ENCODE data around the gene NLRP5. TPM values are rescaled to one million over a fixed set of nuclear protein-coding genes. Genes with fewer than 3 reads are reported as not detected.

Gene NLRP5
- total RNA-seq, 1 donor from 2014 or later, result not detected

DNA sequence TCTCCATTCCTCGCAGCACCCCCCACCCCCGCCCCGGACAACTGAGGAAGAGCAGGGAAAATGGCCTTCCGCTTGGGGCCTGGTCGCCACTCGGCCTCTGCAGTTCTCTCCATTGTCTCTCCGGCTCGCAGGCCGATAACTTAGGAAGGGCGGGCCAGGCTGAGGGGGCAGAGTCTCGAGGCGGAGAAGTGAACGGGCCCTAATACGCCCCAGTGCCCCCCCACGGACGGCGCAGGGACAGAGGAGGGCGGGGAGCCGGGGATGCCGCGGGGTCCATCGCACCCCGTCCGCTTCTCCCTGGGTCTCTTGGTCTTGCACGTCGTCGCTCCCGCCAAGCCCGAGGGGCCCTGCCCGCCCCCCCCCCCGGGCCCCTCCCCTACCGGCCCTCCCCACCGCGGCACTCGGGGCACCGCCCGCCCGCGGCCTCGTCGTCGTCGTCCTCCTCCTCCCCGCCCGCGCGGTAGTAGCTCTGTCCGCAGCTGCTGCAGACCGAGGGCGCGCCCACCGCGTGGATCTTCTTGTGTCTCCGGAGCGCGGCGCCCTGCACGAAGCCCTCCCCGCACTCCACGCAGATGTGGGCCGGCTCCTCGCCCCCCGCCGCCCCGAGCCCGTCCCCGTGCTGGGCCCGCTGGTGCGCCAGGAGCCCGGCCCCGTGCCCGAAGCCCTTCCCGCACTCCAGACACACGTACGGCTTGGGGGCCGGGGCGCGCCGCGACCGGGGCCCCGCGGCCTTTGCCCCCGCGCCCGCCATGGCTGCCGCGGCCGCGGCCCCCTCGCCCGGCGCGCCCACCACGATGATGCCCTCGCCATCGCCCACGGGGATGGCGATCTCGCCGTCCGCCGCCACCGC lies 101.3 kb downstream of the NLRP5 start:
- Mint-ChIP-seq H3K9me3 (ENCODE audit: unreplicated experiment) (peaks cover 5% of the 10 kb centered on the region), H3K27ac (ENCODE audit: unreplicated experiment) (no peak overlapping the region)
- DNase-seq, result no peak

DNA sequence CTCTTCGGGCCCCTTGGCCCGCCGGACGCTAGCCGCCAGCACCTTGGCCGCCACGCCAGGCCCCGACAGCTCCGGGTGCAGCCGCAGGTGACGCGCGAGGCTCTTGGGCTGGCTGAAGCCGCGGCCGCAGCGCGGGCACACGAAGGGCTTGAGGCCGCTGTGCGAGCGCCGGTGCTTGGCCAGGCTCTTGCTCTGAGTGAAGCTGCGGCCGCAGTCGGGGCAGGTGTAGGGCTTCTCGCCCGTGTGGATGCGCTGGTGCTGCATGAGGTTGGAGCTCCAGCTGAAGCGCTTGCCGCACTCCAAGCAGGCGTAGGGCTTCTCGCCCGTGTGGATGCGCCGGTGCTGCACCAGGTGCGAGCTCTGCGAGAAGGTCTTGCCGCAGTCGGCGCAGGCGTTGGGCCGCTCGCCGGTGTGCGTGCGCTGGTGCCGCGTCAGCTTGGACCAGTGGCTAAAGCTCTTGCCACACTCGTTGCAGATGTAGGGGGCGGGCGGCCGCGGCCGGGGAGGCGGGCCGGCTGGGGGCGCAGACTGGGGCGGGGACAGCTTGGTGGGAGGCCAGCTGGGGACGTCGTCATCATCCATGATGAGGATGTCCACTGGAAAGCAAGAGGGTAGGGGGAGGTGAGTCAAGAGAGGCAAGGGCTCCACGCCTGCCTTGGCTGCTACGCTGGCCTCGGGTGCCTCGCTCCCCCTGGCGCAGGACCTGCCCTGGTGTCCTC lies 102.1 kb downstream of the NLRP5 start:
- Mint-ChIP-seq H3K4me1 (ENCODE audit: low read depth, unreplicated experiment) (peaks cover 17% of the 10 kb centered on the region), H3K27me3 (ENCODE audit: unreplicated experiment) (peaks cover 6% of the 10 kb centered on the region), H3K9me3 (ENCODE audit: unreplicated experiment) (peaks cover 6% of the 10 kb centered on the region), H3K27ac (ENCODE audit: unreplicated experiment) (no peak overlapping the region), H3K36me3 (ENCODE audit: unreplicated experiment) (peaks cover 13% of the 10 kb centered on the region), H3K4me3 (ENCODE audit: unreplicated experiment) (no peak overlapping the region)
- TF ChIP-seq CTCF (IDR thresholded peaks at IDR 0.05; ENCODE audit: partially characterized antibody, unreplicated experiment), result no peak
- DNase-seq, result no peak

More for the DNA sequence above, 101.3 kb downstream of the NLRP5 start:
- no peak overlapping the region for H3K4me3 Mint-ChIP-seq (ENCODE audit: unreplicated experiment)
- no peak for TF ChIP-seq CTCF (IDR thresholded peaks at IDR 0.05; ENCODE audit: partially characterized antibody, unreplicated experiment)
- H3K27me3 Mint-ChIP-seq (ENCODE audit: unreplicated experiment), result peaks cover 4% of the 10 kb centered on the region
- H3K4me1 Mint-ChIP-seq (ENCODE audit: low read depth, unreplicated experiment), result peaks cover 17% of the 10 kb centered on the region
- peaks cover 5% of the 10 kb centered on the region for H3K36me3 Mint-ChIP-seq (ENCODE audit: unreplicated experiment)

GRCh38 chr19:56089344-56089743 lies 102.8 kb downstream of the NLRP5 start:
- Mint-ChIP-seq H3K27me3 (ENCODE audit: unreplicated experiment) (peaks cover 9% of the 10 kb centered on the region), H3K9me3 (ENCODE audit: unreplicated experiment) (peaks cover 6% of the 10 kb centered on the region), H3K4me3 (ENCODE audit: unreplicated experiment) (no peak overlapping the region), H3K36me3 (ENCODE audit: unreplicated experiment) (peaks cover 19% of the 10 kb centered on the region), H3K27ac (ENCODE audit: unreplicated experiment) (peak overlapping the region; percentile 8), H3K4me1 (ENCODE audit: low read depth, unreplicated experiment) (peaks cover 18% of the 10 kb centered on the region)
- DNase-seq, result no peak
- no peak for TF ChIP-seq CTCF (IDR thresholded peaks at IDR 0.05; ENCODE audit: partially characterized antibody, unreplicated experiment)

- TF ChIP-seq CTCF (IDR thresholded peaks at IDR 0.05; ENCODE audit: partially characterized antibody, unreplicated experiment), result no peak
- Mint-ChIP-seq H3K27ac (ENCODE audit: unreplicated experiment) (peak overlapping the region; percentile 14), H3K9me3 (ENCODE audit: unreplicated experiment) (peaks cover 4% of the 10 kb centered on the region), H3K4me1 (ENCODE audit: low read depth, unreplicated experiment) (peaks cover 15% of the 10 kb centered on the region), H3K27me3 (ENCODE audit: unreplicated experiment) (peaks cover 9% of the 10 kb centered on the region), H3K36me3 (ENCODE audit: unreplicated experiment) (peaks cover 21% of the 10 kb centered on the region), H3K4me3 (ENCODE audit: unreplicated experiment) (peak overlapping the region; percentile 43)
- DNase-seq, result no peak
Observed at GRCh38 chr19:56091066-56091490, 104.5 kb downstream of the NLRP5 start.
